ENCODE data around the gene SMCO2.
A peak's percentile ranks its signal among the peaks of the same experiment; 100 is the strongest.

Gene SMCO2

GRCh38 chr12:27500546-27500945 is 54.0 kb downstream of the SMCO2 start:
- no peak for DNase-seq (ENCODE audit: low read depth)
- no peaks in the 10 kb centered on the region for H3K36me3 ChIP-seq (ENCODE audit: control insufficient read depth, insufficient read depth, low read length, severe bottlenecking)

GRCh38 chr12:27502021-27502435 is 55.5 kb downstream of the SMCO2 start:
- Histone ChIP-seq H3K4me3 (ENCODE audit: low read length) (no peak overlapping the region), H3K4me1 (ENCODE audit: control insufficient read depth, insufficient read depth, low read length) (peaks cover 19% of the 10 kb centered on the region), H3K9me3 (ENCODE audit: control insufficient read depth, low read length) (peaks cover 2% of the 10 kb centered on the region), H3K36me3 (ENCODE audit: control insufficient read depth, insufficient read depth, low read length, severe bottlenecking) (no peaks in the 10 kb centered on the region), H3K27me3 (replicated peaks; ENCODE audit: control insufficient read depth, insufficient read depth, low read length) (no peaks in the 10 kb centered on the region), H3K9ac (ENCODE audit: low read length) (no peak overlapping the region)
- no peak for DNase-seq (ENCODE audit: low read depth)

More at GRCh38 chr12:27500546-27500945, 54.0 kb downstream of the SMCO2 start:
- Histone ChIP-seq H3K4me3 (ENCODE audit: low read length) (no peak overlapping the region), H3K27me3 (replicated peaks; ENCODE audit: control insufficient read depth, insufficient read depth, low read length) (no peaks in the 10 kb centered on the region), H3K9me3 (ENCODE audit: control insufficient read depth, low read length) (no peaks in the 10 kb centered on the region), H3K9ac (ENCODE audit: low read length) (no peak overlapping the region), H3K4me1 (ENCODE audit: control insufficient read depth, insufficient read depth, low read length) (peaks cover 15% of the 10 kb centered on the region)

DNA sequence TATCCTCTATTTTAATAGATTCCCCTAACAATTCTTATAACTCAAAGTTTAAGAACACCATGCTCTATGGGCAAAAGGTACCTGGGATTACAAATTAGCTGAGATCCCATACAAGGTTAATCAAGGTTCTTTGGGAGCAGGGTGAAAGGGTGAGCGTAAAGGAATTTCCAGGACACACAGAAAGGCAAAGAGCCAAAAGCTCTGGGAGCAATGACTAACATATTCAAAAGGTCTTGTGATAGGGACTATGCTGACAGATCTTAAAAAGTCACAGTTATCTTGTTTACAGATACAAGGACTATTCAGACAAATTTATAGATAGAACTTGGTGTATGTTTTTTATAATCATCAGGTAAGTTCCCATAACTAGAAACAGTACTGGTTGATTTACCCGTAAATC is 58.0 kb downstream of the SMCO2 start:
- Histone ChIP-seq H3K4me3 (ENCODE audit: low read length) (peak overlapping the region; percentile 38), H3K9me3 (ENCODE audit: control insufficient read depth, low read length) (peaks cover 2% of the 10 kb centered on the region)
- DNase-seq (ENCODE audit: low read depth): peak; percentile 42

GRCh38 chr12:27505109-27505508 is 58.6 kb downstream of the SMCO2 start:
- DNase-seq (ENCODE audit: low read depth): peak; percentile 80
- H3K9ac ChIP-seq (ENCODE audit: low read length): peak overlapping the region; percentile 63
- H3K9me3 ChIP-seq (ENCODE audit: control insufficient read depth, low read length): peaks cover 2% of the 10 kb centered on the region

More for the DNA sequence above, 58.0 kb downstream of the SMCO2 start:
- no peaks in the 10 kb centered on the region for H3K27me3 ChIP-seq (replicated peaks; ENCODE audit: control insufficient read depth, insufficient read depth, low read length)
- peaks cover 19% of the 10 kb centered on the region for H3K4me1 ChIP-seq (ENCODE audit: control insufficient read depth, insufficient read depth, low read length)
- no peaks in the 10 kb centered on the region for H3K36me3 ChIP-seq (ENCODE audit: control insufficient read depth, insufficient read depth, low read length, severe bottlenecking)
- H3K9ac ChIP-seq (ENCODE audit: low read length): peak overlapping the region; percentile 63

GRCh38 chr12:27505761-27506160 is 59.2 kb downstream of the SMCO2 start:
- H3K4me3 ChIP-seq (ENCODE audit: low read length): peak overlapping the region; percentile 1
- peaks cover 19% of the 10 kb centered on the region for H3K4me1 ChIP-seq (ENCODE audit: control insufficient read depth, insufficient read depth, low read length)
- DNase-seq (ENCODE audit: low read depth): peak; percentile 31
- no peak overlapping the region for H3K9ac ChIP-seq (ENCODE audit: low read length)
- H3K36me3 ChIP-seq (ENCODE audit: control insufficient read depth, insufficient read depth, low read length, severe bottlenecking): no peaks in the 10 kb centered on the region
- no peaks in the 10 kb centered on the region for H3K27me3 ChIP-seq (replicated peaks; ENCODE audit: control insufficient read depth, insufficient read depth, low read length)
- peaks cover 2% of the 10 kb centered on the region for H3K9me3 ChIP-seq (ENCODE audit: control insufficient read depth, low read length)

More at GRCh38 chr12:27505109-27505508, 58.6 kb downstream of the SMCO2 start:
- no peaks in the 10 kb centered on the region for H3K27me3 ChIP-seq (replicated peaks; ENCODE audit: control insufficient read depth, insufficient read depth, low read length)
- peaks cover 19% of the 10 kb centered on the region for H3K4me1 ChIP-seq (ENCODE audit: control insufficient read depth, insufficient read depth, low read length)
- H3K4me3 ChIP-seq (ENCODE audit: low read length): peak overlapping the region; percentile 38
- H3K36me3 ChIP-seq (ENCODE audit: control insufficient read depth, insufficient read depth, low read length, severe bottlenecking): no peaks in the 10 kb centered on the region

DNA sequence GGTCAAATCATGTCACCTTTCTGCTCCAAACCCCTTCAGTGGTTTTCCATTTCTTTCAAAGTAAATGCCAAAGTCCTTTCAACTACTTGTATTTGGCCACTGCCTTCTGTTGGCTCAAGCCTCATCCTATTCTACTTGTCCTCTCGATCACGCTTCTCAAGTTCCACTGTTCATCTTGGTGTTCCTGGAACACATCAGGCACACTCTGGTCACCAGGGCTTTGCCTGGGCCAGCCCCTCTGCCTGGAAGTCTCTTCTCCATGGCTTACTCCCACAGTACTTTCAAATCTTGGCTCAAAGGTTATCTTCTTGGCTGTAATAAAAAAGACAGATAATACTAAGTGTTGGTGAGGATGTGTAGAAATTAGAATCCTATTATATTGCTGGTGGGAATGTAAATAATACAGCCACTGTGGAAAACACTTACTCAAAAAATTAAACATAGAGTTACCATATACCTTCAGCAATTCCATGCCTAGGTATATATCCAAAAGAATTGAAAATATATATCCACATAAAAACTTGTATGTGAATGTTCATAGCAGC is 60.2 kb downstream of the SMCO2 start:
- no peak overlapping the region for H3K9ac ChIP-seq (ENCODE audit: low read length)
- H3K9me3 ChIP-seq (ENCODE audit: control insufficient read depth, low read length): peaks cover 2% of the 10 kb centered on the region
- peaks cover 27% of the 10 kb centered on the region for H3K4me1 ChIP-seq (ENCODE audit: control insufficient read depth, insufficient read depth, low read length)
- no peaks in the 10 kb centered on the region for H3K27me3 ChIP-seq (replicated peaks; ENCODE audit: control insufficient read depth, insufficient read depth, low read length)
- H3K4me3 ChIP-seq (ENCODE audit: low read length): no peak overlapping the region
- no peaks in the 10 kb centered on the region for H3K36me3 ChIP-seq (ENCODE audit: control insufficient read depth, insufficient read depth, low read length, severe bottlenecking)
- no peak for DNase-seq (ENCODE audit: low read depth)

DNA sequence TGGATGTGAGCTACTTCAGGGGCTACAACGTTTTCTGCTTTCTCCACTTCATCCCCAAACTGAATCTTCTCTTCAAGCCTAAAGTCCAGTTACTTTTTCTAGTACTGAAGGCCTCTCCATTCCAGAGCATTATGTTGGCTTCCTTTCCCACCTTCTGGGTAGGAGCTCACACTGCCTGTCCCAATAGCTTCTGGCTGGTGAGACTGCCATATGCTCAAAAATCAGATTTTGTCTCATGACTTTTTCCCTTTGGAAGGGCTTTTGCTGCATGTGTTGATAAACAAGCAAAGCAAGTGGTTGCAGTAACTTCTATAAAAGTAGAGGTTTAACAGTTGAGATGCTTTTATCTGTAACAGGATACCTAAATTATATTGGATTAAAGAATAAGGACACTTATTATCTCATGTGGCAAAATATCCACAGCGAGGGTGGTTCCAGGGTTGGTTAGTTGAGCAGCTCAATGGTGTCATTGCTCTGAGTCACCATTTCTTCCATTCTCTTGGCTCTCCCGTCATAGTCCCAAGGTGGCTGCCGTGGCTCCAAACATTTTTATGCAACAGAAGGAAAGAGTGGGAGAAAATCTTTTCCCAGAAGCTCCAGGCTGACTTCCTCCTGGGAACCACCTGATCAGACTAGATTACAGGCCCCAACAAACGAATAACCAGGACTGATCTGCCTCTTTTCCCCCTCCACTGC is 62.3 kb downstream of the SMCO2 start:
- peaks cover 2% of the 10 kb centered on the region for H3K9me3 ChIP-seq (ENCODE audit: control insufficient read depth, low read length)
- peaks cover 32% of the 10 kb centered on the region for H3K4me1 ChIP-seq (ENCODE audit: control insufficient read depth, insufficient read depth, low read length)
- H3K4me3 ChIP-seq (ENCODE audit: low read length): no peak overlapping the region
- no peaks in the 10 kb centered on the region for H3K27me3 ChIP-seq (replicated peaks; ENCODE audit: control insufficient read depth, insufficient read depth, low read length)
- no peak overlapping the region for H3K9ac ChIP-seq (ENCODE audit: low read length)
- DNase-seq (ENCODE audit: low read depth): no peak
- H3K36me3 ChIP-seq (ENCODE audit: control insufficient read depth, insufficient read depth, low read length, severe bottlenecking): no peaks in the 10 kb centered on the region

DNA sequence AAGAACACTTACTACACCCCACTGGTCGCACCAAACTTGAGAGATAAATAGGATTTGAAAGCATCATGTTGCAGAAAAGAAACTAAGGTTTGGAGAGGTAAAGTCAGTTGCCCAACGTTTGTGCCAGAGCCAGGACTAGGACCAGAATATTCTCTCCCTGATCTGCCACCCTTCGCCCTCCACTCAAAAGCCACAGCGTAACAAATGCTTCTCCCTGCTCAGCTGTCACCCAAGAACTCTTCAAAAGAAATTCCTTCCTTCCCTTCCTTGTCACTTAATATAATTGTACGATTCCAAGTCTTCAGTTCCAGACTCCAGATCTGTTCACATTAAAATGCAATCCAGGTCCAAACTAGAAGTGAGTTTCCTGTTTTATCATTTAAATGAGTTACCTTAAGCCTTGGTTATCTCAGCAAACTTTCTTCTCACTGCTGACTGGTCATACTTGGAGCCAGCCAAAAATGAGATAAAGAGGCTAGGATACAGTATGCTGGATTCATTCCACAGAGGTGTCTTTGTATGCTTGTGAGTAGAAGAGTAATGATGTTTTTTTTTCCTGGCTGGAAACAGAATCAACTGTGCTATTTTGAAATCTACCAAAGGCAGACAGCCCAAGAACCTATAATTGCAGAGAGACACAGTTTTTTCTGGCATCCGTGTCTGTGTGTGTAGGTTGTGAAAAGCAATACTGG is 64.6 kb downstream of the SMCO2 start:
- Histone ChIP-seq H3K9me3 (ENCODE audit: control insufficient read depth, low read length) (peaks cover 2% of the 10 kb centered on the region), H3K27me3 (replicated peaks; ENCODE audit: control insufficient read depth, insufficient read depth, low read length) (no peaks in the 10 kb centered on the region), H3K4me1 (ENCODE audit: control insufficient read depth, insufficient read depth, low read length) (peaks cover 13% of the 10 kb centered on the region), H3K36me3 (ENCODE audit: control insufficient read depth, insufficient read depth, low read length, severe bottlenecking) (no peaks in the 10 kb centered on the region), H3K9ac (ENCODE audit: low read length) (peak overlapping the region; percentile 23), H3K4me3 (ENCODE audit: low read length) (no peak overlapping the region)
- DNase-seq (ENCODE audit: low read depth): peak; percentile 57

DNA sequence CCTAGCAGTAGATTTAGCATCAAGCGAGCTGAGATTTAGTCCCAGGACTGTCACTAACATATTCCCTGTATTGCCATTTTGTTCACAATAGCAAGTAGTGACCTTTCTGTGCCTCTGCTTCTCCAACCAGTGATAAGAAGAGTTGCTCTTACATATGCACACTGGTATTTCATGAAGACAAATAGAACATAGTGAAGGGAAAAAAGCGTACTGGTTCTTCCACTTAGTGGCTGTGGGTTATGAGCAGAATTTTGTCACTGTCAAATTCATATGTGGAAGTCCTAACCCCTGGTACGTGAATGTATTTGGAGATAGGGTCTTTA is 65.1 kb downstream of the SMCO2 start:
- no peaks in the 10 kb centered on the region for H3K27me3 ChIP-seq (replicated peaks; ENCODE audit: control insufficient read depth, insufficient read depth, low read length)
- no peak for DNase-seq (ENCODE audit: low read depth)
- H3K9me3 ChIP-seq (ENCODE audit: control insufficient read depth, low read length): peaks cover 1% of the 10 kb centered on the region
- H3K36me3 ChIP-seq (ENCODE audit: control insufficient read depth, insufficient read depth, low read length, severe bottlenecking): no peaks in the 10 kb centered on the region
- H3K4me3 ChIP-seq (ENCODE audit: low read length): no peak overlapping the region
- peak overlapping the region; percentile 23 for H3K9ac ChIP-seq (ENCODE audit: low read length)
- peaks cover 13% of the 10 kb centered on the region for H3K4me1 ChIP-seq (ENCODE audit: control insufficient read depth, insufficient read depth, low read length)

DNA sequence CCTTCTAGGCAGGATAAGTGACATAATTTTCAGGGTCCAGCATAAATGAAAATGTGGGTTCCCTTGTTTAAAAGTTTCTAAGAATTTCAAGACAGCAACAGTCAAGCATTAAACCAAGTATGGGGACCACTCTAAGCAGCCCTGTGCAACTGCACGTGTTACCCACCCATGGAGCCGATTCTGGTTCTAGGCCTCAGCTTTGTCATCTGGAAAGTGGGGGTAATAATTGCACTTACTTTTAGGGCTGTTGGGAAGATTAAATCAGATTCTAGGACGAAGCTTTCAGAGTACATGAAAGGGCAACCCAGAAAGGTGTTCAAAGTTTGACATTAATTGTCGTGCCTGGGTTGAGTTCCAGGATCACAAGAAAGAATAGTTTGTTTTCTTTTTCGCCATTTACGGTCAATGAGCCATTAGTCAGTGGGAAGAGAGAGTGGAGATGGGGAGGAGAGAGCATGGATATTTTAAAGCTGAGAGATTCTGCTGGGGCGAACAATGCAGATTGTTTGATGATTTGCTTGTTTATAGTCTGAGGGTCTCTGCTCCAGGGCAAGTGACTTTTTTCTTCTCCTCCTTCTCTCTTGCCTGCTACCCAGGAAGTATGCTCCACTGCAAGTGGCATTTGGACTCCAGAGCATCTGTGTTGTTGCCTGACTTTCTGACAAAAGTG is 66.8 kb downstream of the SMCO2 start:
- no peaks in the 10 kb centered on the region for H3K27me3 ChIP-seq (replicated peaks; ENCODE audit: control insufficient read depth, insufficient read depth, low read length)
- H3K36me3 ChIP-seq (ENCODE audit: control insufficient read depth, insufficient read depth, low read length, severe bottlenecking): no peaks in the 10 kb centered on the region
- no peak overlapping the region for H3K9ac ChIP-seq (ENCODE audit: low read length)
- no peaks in the 10 kb centered on the region for H3K9me3 ChIP-seq (ENCODE audit: control insufficient read depth, low read length)
- no peak overlapping the region for H3K4me3 ChIP-seq (ENCODE audit: low read length)
- no peak for DNase-seq (ENCODE audit: low read depth)
- peaks cover 13% of the 10 kb centered on the region for H3K4me1 ChIP-seq (ENCODE audit: control insufficient read depth, insufficient read depth, low read length)

DNA sequence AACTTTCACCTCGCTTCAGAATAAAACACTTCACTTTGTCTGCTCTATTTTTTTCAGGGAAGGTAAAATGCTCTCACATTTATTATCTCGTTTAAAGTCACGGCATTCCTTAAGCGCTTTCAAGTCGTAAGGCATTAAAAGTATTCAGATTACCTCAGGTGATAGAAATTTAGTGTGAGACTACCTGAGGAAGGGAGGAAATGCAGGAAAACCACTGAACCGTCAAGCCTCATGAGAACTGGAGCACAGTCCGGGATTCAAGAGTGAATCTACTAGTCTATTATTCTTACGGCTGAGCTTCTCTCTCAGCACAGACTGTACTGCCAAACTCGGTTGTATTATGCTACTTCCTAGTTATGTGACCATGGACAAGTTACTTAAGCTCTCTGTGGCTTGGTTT is 69.1 kb downstream of the SMCO2 start:
- Histone ChIP-seq H3K4me1 (ENCODE audit: control insufficient read depth, insufficient read depth, low read length) (peaks cover 14% of the 10 kb centered on the region), H3K27me3 (replicated peaks; ENCODE audit: control insufficient read depth, insufficient read depth, low read length) (no peaks in the 10 kb centered on the region), H3K36me3 (ENCODE audit: control insufficient read depth, insufficient read depth, low read length, severe bottlenecking) (no peaks in the 10 kb centered on the region), H3K4me3 (ENCODE audit: low read length) (no peak overlapping the region), H3K9me3 (ENCODE audit: control insufficient read depth, low read length) (no peaks in the 10 kb centered on the region), H3K9ac (ENCODE audit: low read length) (no peak overlapping the region)
- DNase-seq (ENCODE audit: low read depth): no peak

Measured in adipocyte (in vitro differentiated cells).